Panc1 (cell line): ENCODE measurements around the gene TOGARAM2.

Source experiments
- POLR2AphosphoS5 ChIP-seq: IDR thresholded peaks from 2 replicates; pipeline ENCODE4 v1.6.1; 2012; ENCODE audit warnings: mild to moderate bottlenecking, low read depth, low read length, moderate library complexity
- SIN3A ChIP-seq: IDR thresholded peaks from 2 replicates; pipeline ENCODE4 v1.6.1; 2012; ENCODE audit warnings: low read depth, mild to moderate bottlenecking, low read length, moderate library complexity, borderline replicate concordance; ENCODE audit not compliant: insufficient read depth
- TF ChIP-seq, protein P1 (sequence below): fragments of 450-650 bp; IDR thresholded peaks from 2 replicates; pipeline ENCODE4 v1.5.1; 2017; ENCODE audit warnings: mild to moderate bottlenecking

- TF ChIP-seq, protein P1, sequence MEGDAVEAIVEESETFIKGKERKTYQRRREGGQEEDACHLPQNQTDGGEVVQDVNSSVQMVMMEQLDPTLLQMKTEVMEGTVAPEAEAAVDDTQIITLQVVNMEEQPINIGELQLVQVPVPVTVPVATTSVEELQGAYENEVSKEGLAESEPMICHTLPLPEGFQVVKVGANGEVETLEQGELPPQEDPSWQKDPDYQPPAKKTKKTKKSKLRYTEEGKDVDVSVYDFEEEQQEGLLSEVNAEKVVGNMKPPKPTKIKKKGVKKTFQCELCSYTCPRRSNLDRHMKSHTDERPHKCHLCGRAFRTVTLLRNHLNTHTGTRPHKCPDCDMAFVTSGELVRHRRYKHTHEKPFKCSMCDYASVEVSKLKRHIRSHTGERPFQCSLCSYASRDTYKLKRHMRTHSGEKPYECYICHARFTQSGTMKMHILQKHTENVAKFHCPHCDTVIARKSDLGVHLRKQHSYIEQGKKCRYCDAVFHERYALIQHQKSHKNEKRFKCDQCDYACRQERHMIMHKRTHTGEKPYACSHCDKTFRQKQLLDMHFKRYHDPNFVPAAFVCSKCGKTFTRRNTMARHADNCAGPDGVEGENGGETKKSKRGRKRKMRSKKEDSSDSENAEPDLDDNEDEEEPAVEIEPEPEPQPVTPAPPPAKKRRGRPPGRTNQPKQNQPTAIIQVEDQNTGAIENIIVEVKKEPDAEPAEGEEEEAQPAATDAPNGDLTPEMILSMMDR = no peak
- TF ChIP-seq POLR2AphosphoS5 = no peak
- no peak for TF ChIP-seq SIN3A
These were observed 31.1 kb downstream of the TOGARAM2 start for GRCh38 chr2:29012211-29012681.
